ENCODE data around the gene CHCHD4.
A peak's percentile ranks its signal among the peaks of the same experiment; 100 is the strongest.

The CHCHD4 gene

DNA sequence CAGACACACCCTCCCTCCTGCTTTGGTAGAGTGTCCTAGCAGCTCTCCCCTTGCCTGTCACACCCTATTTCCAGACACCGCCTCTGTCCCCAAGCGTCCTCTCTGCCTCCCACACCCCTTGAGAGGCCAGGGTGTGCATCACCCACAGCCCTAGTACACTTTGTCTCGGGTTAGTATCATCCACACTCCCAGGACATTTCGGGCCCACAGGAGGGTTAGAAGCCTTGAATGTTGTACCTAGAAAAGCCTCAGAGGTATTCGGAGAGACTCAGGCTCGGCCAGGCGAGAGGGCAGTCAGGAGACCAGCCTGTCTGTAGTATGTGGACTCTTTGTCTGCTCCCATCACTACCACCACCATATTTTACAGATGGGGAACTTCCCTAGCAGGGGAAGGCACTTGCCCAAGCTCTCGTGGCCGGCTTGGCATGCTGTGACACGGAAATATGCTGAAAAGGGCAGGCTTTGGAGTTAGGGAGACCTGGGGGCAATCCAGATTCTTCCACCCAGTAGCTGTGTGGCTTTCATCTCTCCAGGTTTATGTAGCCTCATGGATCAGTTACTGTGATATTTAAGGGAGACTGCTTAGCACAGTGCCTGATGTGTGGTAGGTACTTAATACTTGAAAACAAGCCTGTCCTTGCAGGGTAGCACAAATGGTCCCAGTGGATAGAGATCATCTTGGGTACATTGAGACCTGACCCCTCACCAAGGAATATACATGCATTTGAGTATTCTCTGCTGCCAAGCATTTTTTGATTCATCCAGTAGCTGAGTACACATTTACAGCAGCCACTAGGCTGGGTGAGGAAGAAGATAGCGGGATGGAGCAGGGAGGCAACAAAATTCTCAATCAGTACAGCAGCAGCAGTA lies 1.6 kb upstream of the CHCHD4 start:
- peak overlapping the region; percentile 89 for H3K27ac ChIP-seq (replicated peaks)
- H3K27me3 ChIP-seq (ENCODE audit: insufficient read depth, poor library complexity, severe bottlenecking) = no peaks in the 10 kb centered on the region
- peak overlapping the region; percentile 94 for H3K4me3 ChIP-seq (replicated peaks; ENCODE audit: insufficient read depth, low read length)
- peak in 1 of 2 experiments; percentile 52 for DNase-seq (ENCODE audit: low read depth in 1 of 2, low spot score in 1 of 2)
- no peak for TF ChIP-seq GABPA (IDR thresholded peaks at IDR 0.05; ENCODE audit: low read depth)
- peak; percentile 29; the same call in 1 of the 2 replicates for TF ChIP-seq SPI1 (IDR thresholded peaks at IDR 0.05; ENCODE audit: borderline replicate concordance, low read depth)
- TF ChIP-seq, protein P1, sequence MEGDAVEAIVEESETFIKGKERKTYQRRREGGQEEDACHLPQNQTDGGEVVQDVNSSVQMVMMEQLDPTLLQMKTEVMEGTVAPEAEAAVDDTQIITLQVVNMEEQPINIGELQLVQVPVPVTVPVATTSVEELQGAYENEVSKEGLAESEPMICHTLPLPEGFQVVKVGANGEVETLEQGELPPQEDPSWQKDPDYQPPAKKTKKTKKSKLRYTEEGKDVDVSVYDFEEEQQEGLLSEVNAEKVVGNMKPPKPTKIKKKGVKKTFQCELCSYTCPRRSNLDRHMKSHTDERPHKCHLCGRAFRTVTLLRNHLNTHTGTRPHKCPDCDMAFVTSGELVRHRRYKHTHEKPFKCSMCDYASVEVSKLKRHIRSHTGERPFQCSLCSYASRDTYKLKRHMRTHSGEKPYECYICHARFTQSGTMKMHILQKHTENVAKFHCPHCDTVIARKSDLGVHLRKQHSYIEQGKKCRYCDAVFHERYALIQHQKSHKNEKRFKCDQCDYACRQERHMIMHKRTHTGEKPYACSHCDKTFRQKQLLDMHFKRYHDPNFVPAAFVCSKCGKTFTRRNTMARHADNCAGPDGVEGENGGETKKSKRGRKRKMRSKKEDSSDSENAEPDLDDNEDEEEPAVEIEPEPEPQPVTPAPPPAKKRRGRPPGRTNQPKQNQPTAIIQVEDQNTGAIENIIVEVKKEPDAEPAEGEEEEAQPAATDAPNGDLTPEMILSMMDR (IDR thresholded peaks at IDR 0.05; ENCODE audit: insufficient read depth, low read length) = no peak

DNA sequence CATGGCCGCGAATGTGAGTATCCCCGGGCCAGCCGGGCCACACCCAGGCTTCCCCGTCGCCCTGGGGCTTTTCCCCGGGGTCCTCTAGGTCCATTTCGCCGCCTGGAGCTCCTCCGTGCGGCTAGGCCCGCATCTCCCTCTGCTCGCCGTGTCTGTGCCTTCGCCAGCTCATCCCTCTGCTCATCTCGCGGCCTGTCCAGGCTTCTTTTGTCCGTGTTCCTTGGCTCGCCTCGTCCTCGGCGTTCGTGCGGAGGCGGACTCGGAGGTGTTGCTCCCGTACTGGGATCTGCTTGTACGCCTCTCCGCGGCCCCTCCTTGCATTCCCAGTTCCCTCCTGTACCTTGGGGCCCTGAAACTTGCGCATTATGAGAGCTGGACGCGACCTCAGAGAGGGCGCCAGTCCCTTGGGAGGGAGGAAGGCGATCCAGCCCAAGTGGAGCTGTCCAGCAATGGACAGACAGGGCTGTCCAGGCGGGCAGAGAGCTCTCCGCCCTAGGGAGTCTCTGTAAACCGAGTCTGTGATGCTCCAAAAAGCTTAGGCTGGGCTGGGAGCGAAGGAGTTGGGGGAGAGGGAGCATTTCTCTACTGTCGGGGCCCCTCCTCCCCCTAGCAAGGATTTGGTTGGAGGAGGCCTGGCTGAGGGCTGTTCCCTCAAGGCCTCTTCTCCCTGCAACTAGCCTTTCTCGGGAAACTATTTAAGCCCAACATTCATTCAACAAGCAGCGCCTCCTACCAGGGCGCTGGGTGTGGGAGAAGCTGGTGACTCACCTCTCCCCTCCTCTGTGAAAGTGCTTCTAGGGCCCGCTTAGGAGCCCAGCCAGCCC lies 735 bp upstream of the CHCHD4 start:
- TF ChIP-seq SPI1 (IDR thresholded peaks at IDR 0.05; ENCODE audit: borderline replicate concordance, low read depth) (no peak), POLR2AphosphoS5 (IDR thresholded peaks at IDR 0.05; ENCODE audit: low read depth) (no peak), GABPA (IDR thresholded peaks at IDR 0.05; ENCODE audit: low read depth) (no peak)
- TF ChIP-seq, protein P2, sequence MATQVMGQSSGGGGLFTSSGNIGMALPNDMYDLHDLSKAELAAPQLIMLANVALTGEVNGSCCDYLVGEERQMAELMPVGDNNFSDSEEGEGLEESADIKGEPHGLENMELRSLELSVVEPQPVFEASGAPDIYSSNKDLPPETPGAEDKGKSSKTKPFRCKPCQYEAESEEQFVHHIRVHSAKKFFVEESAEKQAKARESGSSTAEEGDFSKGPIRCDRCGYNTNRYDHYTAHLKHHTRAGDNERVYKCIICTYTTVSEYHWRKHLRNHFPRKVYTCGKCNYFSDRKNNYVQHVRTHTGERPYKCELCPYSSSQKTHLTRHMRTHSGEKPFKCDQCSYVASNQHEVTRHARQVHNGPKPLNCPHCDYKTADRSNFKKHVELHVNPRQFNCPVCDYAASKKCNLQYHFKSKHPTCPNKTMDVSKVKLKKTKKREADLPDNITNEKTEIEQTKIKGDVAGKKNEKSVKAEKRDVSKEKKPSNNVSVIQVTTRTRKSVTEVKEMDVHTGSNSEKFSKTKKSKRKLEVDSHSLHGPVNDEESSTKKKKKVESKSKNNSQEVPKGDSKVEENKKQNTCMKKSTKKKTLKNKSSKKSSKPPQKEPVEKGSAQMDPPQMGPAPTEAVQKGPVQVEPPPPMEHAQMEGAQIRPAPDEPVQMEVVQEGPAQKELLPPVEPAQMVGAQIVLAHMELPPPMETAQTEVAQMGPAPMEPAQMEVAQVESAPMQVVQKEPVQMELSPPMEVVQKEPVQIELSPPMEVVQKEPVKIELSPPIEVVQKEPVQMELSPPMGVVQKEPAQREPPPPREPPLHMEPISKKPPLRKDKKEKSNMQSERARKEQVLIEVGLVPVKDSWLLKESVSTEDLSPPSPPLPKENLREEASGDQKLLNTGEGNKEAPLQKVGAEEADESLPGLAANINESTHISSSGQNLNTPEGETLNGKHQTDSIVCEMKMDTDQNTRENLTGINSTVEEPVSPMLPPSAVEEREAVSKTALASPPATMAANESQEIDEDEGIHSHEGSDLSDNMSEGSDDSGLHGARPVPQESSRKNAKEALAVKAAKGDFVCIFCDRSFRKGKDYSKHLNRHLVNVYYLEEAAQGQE (IDR thresholded peaks at IDR 0.05; ENCODE audit: insufficient replicate concordance, low read depth) = peak; percentile 93
- TF ChIP-seq, protein P1 (IDR thresholded peaks at IDR 0.05; ENCODE audit: insufficient read depth, low read length) = no peak
- DNase-seq (ENCODE audit: low read depth in 1 of 2, low spot score in 1 of 2) = peak; percentile 58 to 62
- Histone ChIP-seq H3K27me3 (ENCODE audit: insufficient read depth, poor library complexity, severe bottlenecking) (no peaks in the 10 kb centered on the region), H3K27ac (replicated peaks) (peak overlapping the region; percentile 89), H3K4me3 (replicated peaks; ENCODE audit: insufficient read depth, low read length) (peak overlapping the region; percentile 94)

DNA sequence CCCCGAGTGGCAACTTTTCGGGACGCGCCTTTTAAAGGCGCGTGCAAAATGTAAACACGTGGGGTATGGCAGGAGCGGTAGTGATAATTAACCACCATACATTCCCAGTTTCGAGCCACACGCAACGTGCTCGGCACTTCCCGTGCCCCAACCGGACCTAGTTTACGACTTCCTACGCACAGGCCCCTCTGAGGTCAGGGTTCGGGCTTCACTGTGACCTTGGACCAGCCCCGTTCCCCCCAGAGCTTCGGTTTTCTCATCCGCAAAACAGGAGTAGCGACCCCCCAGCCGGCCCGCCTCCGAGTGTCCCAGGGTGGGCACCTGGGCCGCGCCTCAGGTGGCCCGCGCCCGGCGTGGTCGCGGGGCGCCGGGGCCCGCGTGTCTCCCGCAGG lies 451 bp downstream of the CHCHD4 start:
- Histone ChIP-seq H3K27ac (replicated peaks) (peak overlapping the region; percentile 89), H3K4me3 (replicated peaks; ENCODE audit: insufficient read depth, low read length) (peak overlapping the region; percentile 94), H3K27me3 (ENCODE audit: insufficient read depth, poor library complexity, severe bottlenecking) (no peaks in the 10 kb centered on the region)
- DNase-seq (ENCODE audit: low read depth in 1 of 2, low spot score in 1 of 2) = peak; percentile 78 to 85
- TF ChIP-seq, protein P2 (IDR thresholded peaks at IDR 0.05; ENCODE audit: insufficient replicate concordance, low read depth) = no peak
- TF ChIP-seq GABPA (IDR thresholded peaks at IDR 0.05; ENCODE audit: low read depth) (peak; percentile 92), SPI1 (IDR thresholded peaks at IDR 0.05; ENCODE audit: borderline replicate concordance, low read depth) (peak; percentile 72; the same call in 1 of the 2 replicates), POLR2AphosphoS5 (IDR thresholded peaks at IDR 0.05; ENCODE audit: low read depth) (0 out of 2 replicates have a peak, but pooled peaks have one; percentile 60)
- TF ChIP-seq, protein P1 (IDR thresholded peaks at IDR 0.05; ENCODE audit: insufficient read depth, low read length) = no peak
